DMS114 treated with DMSO at 0.1 percent for 48 hours (cell line): ENCODE measurements around the gene PPDPF.

Source experiments
- DNase-seq: peaks from one replicate; lab custom pipeline; 2025; ENCODE audit not compliant: unreplicated experiment; lab: John Stamatoyannopoulos, UW

PPDPF gene

GRCh38 chr20:63487116-63487764 is 33.3 kb upstream of the PPDPF start:
- no peak for DNase-seq

GRCh38 chr20:63487781-63488241 is 32.8 kb upstream of the PPDPF start:
- DNase-seq, result no peak

- DNase-seq, result no peak
Observed at GRCh38 chr20:63488315-63489251, 32.0 kb upstream of the PPDPF start.

DNA sequence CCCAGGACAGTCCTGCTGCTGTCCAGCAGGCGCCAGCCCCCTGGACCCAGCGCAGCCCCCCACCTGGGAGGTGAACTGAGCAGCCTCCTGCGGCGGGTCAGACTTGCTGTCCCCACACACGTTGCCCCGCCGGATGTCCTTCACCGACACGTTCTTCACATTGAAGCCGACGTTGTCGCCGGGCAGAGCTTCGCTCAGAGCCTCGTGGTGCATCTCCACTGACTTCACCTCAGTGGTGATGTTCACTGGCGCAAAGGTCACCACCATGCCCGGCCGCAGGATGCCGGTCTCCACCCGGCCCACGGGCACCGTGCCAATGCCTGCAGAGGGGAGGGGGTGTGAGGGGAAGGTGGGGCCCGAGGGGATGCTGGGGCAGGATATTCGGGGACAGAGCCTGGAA is 30.1 kb upstream of the PPDPF start:
- no peak for DNase-seq

GRCh38 chr20:63491078-63491477 is 29.5 kb upstream of the PPDPF start:
- DNase-seq, result no peak

- no peak for DNase-seq
Observed at GRCh38 chr20:63491635-63492230, 28.8 kb upstream of the PPDPF start.

- DNase-seq, result no peak
Observed at GRCh38 chr20:63492518-63492917, 28.0 kb upstream of the PPDPF start.

GRCh38 chr20:63492982-63493381 is 27.6 kb upstream of the PPDPF start:
- no peak for DNase-seq

- DNase-seq, result no peak
Observed at GRCh38 chr20:63493563-63494020, 27.0 kb upstream of the PPDPF start.

DNA sequence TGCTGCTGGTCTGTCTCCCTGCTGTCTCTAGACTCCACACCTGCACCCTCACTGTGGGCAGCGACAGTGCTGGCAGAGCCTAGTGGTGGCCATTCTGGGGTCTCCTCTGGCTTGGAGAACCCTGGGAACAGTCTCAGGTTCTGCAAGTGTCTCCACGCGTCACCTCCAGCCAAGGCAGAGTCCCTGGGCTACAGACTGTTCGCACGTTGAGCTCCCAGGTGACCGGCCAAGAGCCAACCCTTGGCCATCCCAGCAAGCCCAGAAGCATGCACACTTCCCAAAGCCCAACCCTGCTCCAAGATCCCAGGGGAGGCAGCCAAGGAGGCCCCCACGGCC is 26.5 kb upstream of the PPDPF start:
- DNase-seq, result no peak

DNA sequence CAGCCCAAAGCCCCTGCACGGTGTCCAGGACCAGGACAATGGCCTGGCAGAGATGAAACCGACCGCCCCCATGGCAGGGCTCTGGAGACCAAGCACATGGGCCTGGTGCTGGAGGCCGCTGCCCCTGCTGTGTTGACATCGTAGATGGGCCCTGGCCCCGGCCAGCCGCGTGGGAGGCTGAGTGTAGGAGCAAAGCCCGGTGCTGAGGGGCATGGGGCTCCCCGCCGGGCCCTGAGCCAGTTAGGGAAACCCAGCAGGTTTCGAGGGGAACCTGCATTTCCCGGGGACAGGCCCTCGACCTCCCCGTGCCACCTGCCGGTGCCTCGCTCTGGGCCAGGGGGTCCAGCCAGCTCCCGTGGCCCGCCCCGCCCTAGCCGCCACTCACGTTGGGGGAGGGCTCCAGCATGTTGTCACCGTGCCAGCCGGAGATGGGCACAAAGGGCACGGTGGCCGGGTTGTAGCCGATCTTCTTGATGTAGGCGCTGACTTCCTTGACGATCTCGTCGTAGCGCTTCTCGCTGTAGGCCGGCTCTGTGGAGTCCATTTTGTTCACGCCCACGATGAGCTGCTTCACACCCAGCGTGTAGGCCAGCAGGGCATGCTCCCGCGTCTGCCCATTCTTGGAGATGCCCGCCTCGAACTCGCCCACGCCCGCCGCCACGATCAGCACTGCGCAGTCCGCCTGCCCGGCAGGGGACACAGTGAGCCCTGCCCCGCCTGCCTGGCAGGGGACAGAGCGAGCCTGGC is 26.0 kb upstream of the PPDPF start:
- DNase-seq, result no peak

DNA sequence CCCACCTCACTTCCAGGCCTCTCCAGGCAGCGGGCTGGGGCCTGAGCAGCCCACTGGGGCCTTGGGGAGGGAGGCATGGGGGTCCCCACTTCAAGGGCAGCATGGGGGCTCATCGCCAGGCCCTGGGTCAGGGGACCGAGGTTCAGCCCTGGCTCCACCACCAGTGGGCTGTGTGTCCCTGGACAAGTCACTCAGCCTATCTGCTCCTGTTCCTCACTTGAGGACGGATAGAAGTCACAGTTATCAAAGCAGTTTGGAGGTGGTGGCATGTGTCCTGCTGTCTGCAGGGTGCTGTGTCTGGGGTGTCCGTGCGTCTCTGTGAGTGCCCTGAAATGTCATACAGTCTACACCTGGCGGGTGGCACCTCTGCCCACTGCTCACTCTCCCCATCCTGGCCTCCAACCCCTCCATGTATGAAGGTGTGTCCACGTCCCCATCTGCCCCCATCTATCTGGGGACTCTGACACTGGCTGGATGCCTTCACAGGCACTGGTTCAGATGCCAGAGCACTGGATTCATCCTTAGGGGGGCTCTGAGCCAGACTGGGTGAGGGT is 25.3 kb upstream of the PPDPF start:
- DNase-seq, result no peak

DNA sequence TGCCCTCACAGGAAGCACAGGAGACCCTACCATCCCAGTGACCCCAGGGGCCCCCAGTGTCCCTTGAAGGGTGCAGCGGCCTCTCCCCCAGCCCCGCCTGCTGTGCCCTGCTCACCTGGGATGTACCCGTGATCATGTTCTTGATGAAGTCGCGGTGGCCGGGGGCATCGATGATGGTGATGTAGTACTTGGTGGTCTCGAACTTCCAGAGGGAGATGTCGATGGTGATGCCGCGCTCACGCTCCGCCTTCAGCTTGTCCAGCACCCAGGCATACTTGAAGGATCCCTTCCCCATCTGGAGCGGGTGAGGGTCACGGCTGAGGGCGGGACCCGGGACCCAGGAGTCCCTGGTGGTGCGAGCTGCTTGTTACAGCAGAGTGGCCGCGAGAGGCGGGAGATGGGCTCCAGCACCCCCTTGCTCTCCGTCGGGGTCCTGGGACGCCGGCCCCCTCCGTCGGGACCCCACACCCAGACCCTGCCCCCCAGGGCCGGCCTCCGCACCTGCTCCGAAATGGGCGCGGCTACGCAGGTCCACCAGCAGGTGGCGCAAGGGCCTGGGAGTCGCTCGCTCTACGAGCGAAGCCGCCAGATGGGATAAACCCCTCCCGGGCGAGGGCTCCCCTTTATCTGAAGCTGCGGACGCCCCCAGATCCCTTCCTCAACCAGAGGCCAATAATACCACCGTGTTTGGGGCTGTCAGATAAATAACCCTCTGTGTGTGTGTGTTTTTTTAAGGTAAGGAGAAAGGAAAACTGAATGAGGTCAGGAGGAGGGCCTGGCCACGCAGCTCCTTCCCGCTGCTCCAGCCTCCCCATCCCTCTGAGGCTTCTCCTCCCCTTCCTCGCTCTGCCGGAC is 24.6 kb upstream of the PPDPF start:
- no peak for DNase-seq

GRCh38 chr20:63496596-63497120 is 23.9 kb upstream of the PPDPF start:
- DNase-seq, result no peak

GRCh38 chr20:63497138-63497945 is 23.2 kb upstream of the PPDPF start:
- no peak for DNase-seq

- DNase-seq, result no peak
Observed at GRCh38 chr20:63497946-63498935, 22.3 kb upstream of the PPDPF start.

GRCh38 chr20:63498960-63499337 is 21.6 kb upstream of the PPDPF start, which contains the start of gene EEF1A2:
Gene EEF1A2 (minus strand): TSS chr20:63499083. CDS start chr20:63497763, 1,320 bp downstream.
- DNase-seq, result no peak
